ENCODE results near the gene TALDO1.

Gene TALDO1

GRCh38 chr11:747158-748006, at the start of gene TALDO1:
TALDO1 (plus strand) TSS chr11:747464; CDS start chr11:747482, 18 bp downstream.
- in situ Hi-C loops (cut with MboI; ENCODE audit: low sequenced_read_pairs) = no loop called here

GRCh38 chr11:697811-698311, 49.4 kb upstream of the TALDO1 start:
- in situ Hi-C loops (cut with MboI; ENCODE audit: low sequenced_read_pairs) = no loop called here

- in situ Hi-C loops (cut with MboI; ENCODE audit: low sequenced_read_pairs) = no loop called here
Measured at GRCh38 chr11:698493-699115, 48.7 kb upstream of the TALDO1 start.

GRCh38 chr11:699116-699508, 48.2 kb upstream of the TALDO1 start:
- in situ Hi-C loops (cut with MboI; ENCODE audit: low sequenced_read_pairs) = no loop called here

GRCh38 chr11:699753-700152, 47.5 kb upstream of the TALDO1 start:
- in situ Hi-C loops (cut with MboI; ENCODE audit: low sequenced_read_pairs) = loop anchor here (25.0 kb wide), 1 partner anchor 137 kb away; the partner anchor contains the start of genes LMNTD2 and RASSF7

- in situ Hi-C loops (cut with MboI; ENCODE audit: low sequenced_read_pairs) = loop anchor here (25.0 kb wide), 1 partner anchor 140 kb away; the partner anchor contains the start of genes LMNTD2 and RASSF7
Measured at GRCh38 chr11:701741-702461, 45.4 kb upstream of the TALDO1 start.

- in situ Hi-C loops (cut with MboI; ENCODE audit: low sequenced_read_pairs) = loop anchor here (25.0 kb wide), 1 partner anchor 140 kb away; the partner anchor contains the start of genes LMNTD2 and RASSF7
Measured at GRCh38 chr11:702462-703461, 44.5 kb upstream of the TALDO1 start.

- in situ Hi-C loops (cut with MboI; ENCODE audit: low sequenced_read_pairs) = loop anchor here (25.0 kb wide), 1 partner anchor 141 kb away; the partner anchor contains the start of genes LMNTD2 and RASSF7
Measured at GRCh38 chr11:703506-703905, 43.8 kb upstream of the TALDO1 start.

- in situ Hi-C loops (cut with MboI; ENCODE audit: low sequenced_read_pairs) = loop anchor here (25.0 kb wide), 1 partner anchor 142 kb away; the partner anchor contains the start of genes LMNTD2 and RASSF7
Measured at GRCh38 chr11:704228-704674, 43.0 kb upstream of the TALDO1 start.

- in situ Hi-C loops (cut with MboI; ENCODE audit: low sequenced_read_pairs) = loop anchor here (25.0 kb wide), 1 partner anchor 143 kb away; the partner anchor contains the start of genes LMNTD2 and RASSF7
Measured at GRCh38 chr11:704781-705645, 42.3 kb upstream of the TALDO1 start.

- in situ Hi-C loops (cut with MboI; ENCODE audit: low sequenced_read_pairs) = loop anchor here (25.0 kb wide), 1 partner anchor 144 kb away; the partner anchor contains the start of genes LMNTD2 and RASSF7
Measured at GRCh38 chr11:705646-706438, 41.4 kb upstream of the TALDO1 start, which contains the start of gene EPS8L2. EPS8L2 (plus strand) TSS chr11:706231; CDS start chr11:709408, 3,177 bp downstream.

GRCh38 chr11:706439-706956, 40.8 kb upstream of the TALDO1 start:
- in situ Hi-C loops (cut with MboI; ENCODE audit: low sequenced_read_pairs) = loop anchor here (25.0 kb wide), 1 partner anchor 144 kb away; the partner anchor contains the start of genes LMNTD2 and RASSF7

- in situ Hi-C loops (cut with MboI; ENCODE audit: low sequenced_read_pairs) = loop anchor here (25.0 kb wide), 1 partner anchor 145 kb away; the partner anchor contains the start of genes LMNTD2 and RASSF7
Measured at GRCh38 chr11:706957-707816, 40.1 kb upstream of the TALDO1 start.

- in situ Hi-C loops (cut with MboI; ENCODE audit: low sequenced_read_pairs) = loop anchor here (25.0 kb wide), 1 partner anchor 146 kb away; the partner anchor contains the start of genes LMNTD2 and RASSF7
Measured at GRCh38 chr11:707817-708420, 39.3 kb upstream of the TALDO1 start.

GRCh38 chr11:708511-708910, 38.8 kb upstream of the TALDO1 start:
- in situ Hi-C loops (cut with MboI; ENCODE audit: low sequenced_read_pairs) = loop anchor here (25.0 kb wide), 1 partner anchor 146 kb away; the partner anchor contains the start of genes LMNTD2 and RASSF7

Measured in HL-60/S4 (cell line).